Activated CD4-positive, alpha-beta T cell treated with anti-CD3 and anti-CD28 coated beads for 36 hours (primary cell): ENCODE measurements around the gene ZNF683. TPM values are rescaled to one million over a fixed set of nuclear protein-coding genes. Genes with fewer than 3 reads are reported as not detected.

Experiments
- ATAC-seq: fragments of 200-7000 bp; cut with Tn5 transposase; one replicate; pipeline ENCODE4 v1.10.0; 2021; ENCODE audit warnings: mild to moderate bottlenecking, moderate library complexity
- CTCF ChIA-PET: fragments of 350-600 bp; sonication (Branson Sonifier 250); formaldehyde crosslinking; loops from one replicate; lab custom pipeline; 2021; ENCODE audit warnings: antibody characterized with exemption; lab: Charles Lee
- POLR2A ChIA-PET: fragments of 350-600 bp; sonication (Branson Sonifier 250); formaldehyde crosslinking; loops from one replicate; lab custom pipeline; 2021; ENCODE audit warnings: antibody characterized with exemption, inconsistent platforms; lab: Charles Lee
- DNase-seq: peaks from one replicate; pipeline ENCODE4 v3.0.0-alpha.2; 2020
- H3K27ac Mint-ChIP-seq: one replicate; pipeline ENCODE4 v1.8.0; 2021; ENCODE audit warnings: mixed read lengths
- H3K27me3 Mint-ChIP-seq: one replicate; pipeline ENCODE4 v1.8.0; 2021; ENCODE audit warnings: mixed read lengths
- H3K36me3 Mint-ChIP-seq: one replicate; pipeline ENCODE4 v1.8.0; 2021; ENCODE audit warnings: low read depth, mixed read lengths
- H3K4me1 Mint-ChIP-seq: one replicate; pipeline ENCODE4 v1.8.0; 2021; ENCODE audit warnings: mixed read lengths
- H3K4me3 Mint-ChIP-seq: one replicate; pipeline ENCODE4 v1.8.0; 2021; ENCODE audit warnings: mild to moderate bottlenecking, moderate library complexity, mixed read lengths
- H3K9me3 Mint-ChIP-seq: one replicate; pipeline ENCODE4 v1.8.0; 2021; ENCODE audit warnings: low read depth, mixed read lengths
- intact Hi-C, 2 experiments: fragments of 100-400 bp; cut with DNase I in 1 of 2; cut with micrococcal nuclease in 1 of 2; formaldehyde crosslinking; loops; one replicate each; pipeline versions ENCODE4 v1.14.2 to v1.15.1; 2022 to 2024; cut with DNase I, micrococcal nuclease
- total RNA-seq, 2 experiments: library from RNA; stranded (reverse); gene quantifications; one replicate each; pipeline ENCODE4 v1.2.3, GENCODE V29; 2021

The ZNF683 gene
- total RNA-seq, 2 experiments from 2014 or later: not detected

- DNase-seq (no peak), ATAC-seq (no peak)
- CTCF ChIA-PET: interaction anchor here (1.0 to 1.5 kb wide), 2 partner anchors 11 to 13 kb away, joined by 4 to 5 read pairs; no protein-coding TSS in a partner anchor
- Mint-ChIP-seq H3K4me1 (no peaks in the 10 kb centered on the region), H3K4me3 (no peak overlapping the region), H3K27me3 (no peaks in the 10 kb centered on the region), H3K36me3 (no peaks in the 10 kb centered on the region), H3K27ac (no peak overlapping the region), H3K9me3 (no peaks in the 10 kb centered on the region)
- POLR2A ChIA-PET: no interaction called here
- intact Hi-C loops: no loop called here
These were observed 21.6 kb downstream of the ZNF683 start for GRCh38 chr1:26350701-26351589.

DNA sequence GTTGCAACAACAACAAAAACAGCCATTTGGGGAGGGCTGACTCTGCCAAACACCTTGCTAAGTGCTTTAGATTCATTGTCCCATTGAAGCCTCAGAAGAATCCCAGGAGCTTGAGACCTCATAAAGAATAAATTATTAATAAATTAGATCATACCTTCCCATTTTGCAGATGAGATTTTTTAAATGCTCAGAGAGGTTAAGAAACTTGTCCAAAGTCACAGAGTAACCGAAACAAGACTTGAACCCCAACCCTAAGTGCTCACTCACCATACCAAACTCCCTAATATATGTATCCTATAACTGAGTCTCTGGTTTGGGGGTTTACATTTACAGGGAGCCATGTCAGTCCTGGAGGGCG lies 22.2 kb downstream of the ZNF683 start:
- intact Hi-C loops: no loop called here
- ChIA-PET POLR2A (no interaction called here), CTCF (interaction anchor here (1.5 kb wide), 1 partner anchor 13 kb away, joined by 5 read pairs; no protein-coding TSS in a partner anchor)
- Mint-ChIP-seq H3K9me3 (no peaks in the 10 kb centered on the region), H3K4me3 (no peak overlapping the region), H3K27ac (no peak overlapping the region), H3K4me1 (no peaks in the 10 kb centered on the region), H3K36me3 (no peaks in the 10 kb centered on the region), H3K27me3 (no peaks in the 10 kb centered on the region)
- ATAC-seq (no peak), DNase-seq (no peak)

- ATAC-seq: no peak
- ChIA-PET POLR2A (interaction anchor here (0.5 kb wide), 1 partner anchor 281 kb away, joined by 3 read pairs; no protein-coding TSS in a partner anchor), CTCF (interaction anchor here (1.0 kb wide), 1 partner anchor 9 kb away, joined by 3 read pairs; no protein-coding TSS in a partner anchor)
- no peaks in the 10 kb centered on the region for H3K4me1 Mint-ChIP-seq
- no peak for DNase-seq
- no peaks in the 10 kb centered on the region for H3K36me3 Mint-ChIP-seq
- H3K4me3 Mint-ChIP-seq: no peak overlapping the region
- intact Hi-C loops: no loop called here
- no peaks in the 10 kb centered on the region for H3K9me3 Mint-ChIP-seq
- no peak overlapping the region for H3K27ac Mint-ChIP-seq
- H3K27me3 Mint-ChIP-seq: no peaks in the 10 kb centered on the region
These were observed 22.7 kb downstream of the ZNF683 start for GRCh38 chr1:26349877-26350244.

DNA sequence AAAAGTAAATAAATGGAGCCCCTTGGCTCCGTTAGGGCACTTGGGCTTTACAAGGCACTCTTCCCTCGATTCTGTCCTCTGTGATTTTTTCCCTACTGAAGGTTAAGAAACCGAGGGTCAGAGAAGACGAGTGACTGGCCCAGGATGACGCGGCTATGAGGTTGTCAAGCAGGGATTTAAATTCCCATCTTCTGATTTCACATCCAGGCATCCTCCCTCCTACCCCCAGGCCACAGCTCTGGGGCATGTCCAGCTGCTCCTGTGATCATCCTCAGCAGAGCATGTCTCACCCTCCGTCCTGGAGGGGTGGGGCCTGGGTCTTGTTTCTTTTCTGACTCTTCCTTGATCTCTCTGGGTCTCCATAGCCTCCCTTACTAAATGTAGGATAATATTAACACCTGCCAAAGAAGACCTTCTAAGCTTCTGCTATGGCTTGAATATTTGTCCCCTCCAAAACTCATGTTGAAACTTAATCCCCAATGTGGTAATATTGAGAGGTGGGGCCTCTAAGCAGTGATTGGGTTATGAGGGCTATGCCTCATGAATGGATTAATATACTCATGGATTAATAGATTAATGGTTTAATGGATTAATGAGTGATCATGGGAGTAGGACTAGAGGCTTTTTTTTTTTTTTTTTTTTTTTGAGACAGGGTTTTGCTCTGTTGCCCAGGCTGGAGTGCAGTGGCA lies 23.2 kb downstream of the ZNF683 start:
- DNase-seq: no peak
- H3K27ac Mint-ChIP-seq: no peak overlapping the region
- H3K4me1 Mint-ChIP-seq: no peaks in the 10 kb centered on the region
- ATAC-seq: no peak
- H3K4me3 Mint-ChIP-seq: no peak overlapping the region
- POLR2A ChIA-PET: interaction anchor here (0.5 kb wide), 1 partner anchor 281 kb away, joined by 3 read pairs; no protein-coding TSS in a partner anchor
- H3K36me3 Mint-ChIP-seq: no peaks in the 10 kb centered on the region
- intact Hi-C loops: no loop called here
- no peaks in the 10 kb centered on the region for H3K27me3 Mint-ChIP-seq
- no peaks in the 10 kb centered on the region for H3K9me3 Mint-ChIP-seq
- CTCF ChIA-PET: interaction anchor here (0.6 to 1.0 kb wide), 2 partner anchors 9 to 21 kb away, joined by 3 to 4 read pairs; no protein-coding TSS in a partner anchor

DNA sequence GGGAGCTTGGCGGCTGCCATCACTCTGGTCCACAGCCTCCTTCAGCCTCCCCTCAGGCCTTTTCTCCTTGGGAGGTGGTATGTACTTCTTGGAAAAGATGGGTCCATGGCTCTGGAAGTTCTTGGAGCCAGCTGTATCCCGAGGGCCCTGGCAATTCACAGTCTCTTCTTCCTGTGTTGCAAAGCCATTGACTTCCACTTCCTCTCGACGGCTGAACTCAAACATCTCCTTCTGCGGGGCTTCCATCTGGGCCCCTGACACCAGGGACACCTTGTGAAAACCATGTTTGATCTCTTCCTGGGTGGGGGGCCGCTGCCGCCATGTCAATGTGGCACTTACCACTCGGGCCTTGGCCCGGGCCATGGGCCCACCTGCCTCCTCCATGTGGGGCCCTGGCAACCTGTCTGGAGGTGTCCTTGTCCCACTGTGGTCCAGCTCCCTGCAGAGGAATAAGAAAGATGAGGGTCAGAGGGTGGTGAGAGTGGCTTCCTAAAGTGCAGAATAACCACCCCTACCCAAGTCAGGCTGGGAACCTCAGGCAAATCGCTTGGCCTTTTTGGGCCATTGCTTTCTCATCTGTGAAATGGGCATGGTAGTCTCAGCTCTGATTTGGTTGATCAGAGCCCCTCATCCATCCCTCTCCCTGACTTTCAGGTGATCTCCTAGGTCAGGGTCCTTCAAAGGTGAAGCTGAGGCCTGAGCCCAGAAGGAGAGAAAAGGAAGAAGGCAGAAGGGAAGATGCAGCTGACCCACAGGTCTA lies 26.1 kb downstream of the ZNF683 start:
- intact Hi-C loops: no loop called here
- ChIA-PET POLR2A (no interaction called here), CTCF (interaction anchor here (1.0 to 1.7 kb wide), 4 partner anchors 25 to 71 kb away, joined by 3 to 7 read pairs (median 3); no protein-coding TSS in a partner anchor)
- Mint-ChIP-seq H3K27ac (no peak overlapping the region), H3K4me3 (no peak overlapping the region), H3K27me3 (no peaks in the 10 kb centered on the region), H3K4me1 (no peaks in the 10 kb centered on the region), H3K9me3 (no peaks in the 10 kb centered on the region), H3K36me3 (no peaks in the 10 kb centered on the region)
- DNase-seq: no peak
- ATAC-seq: no peak

GRCh38 chr1:26345718-26346117 lies 26.8 kb downstream of the ZNF683 start:
- ChIA-PET POLR2A (no interaction called here), CTCF (no interaction called here)
- Mint-ChIP-seq H3K4me1 (no peaks in the 10 kb centered on the region), H3K4me3 (no peak overlapping the region), H3K36me3 (no peaks in the 10 kb centered on the region), H3K9me3 (no peaks in the 10 kb centered on the region), H3K27me3 (no peaks in the 10 kb centered on the region), H3K27ac (no peak overlapping the region)
- DNase-seq: no peak
- no peak for ATAC-seq
- intact Hi-C loops: no loop called here

DNA sequence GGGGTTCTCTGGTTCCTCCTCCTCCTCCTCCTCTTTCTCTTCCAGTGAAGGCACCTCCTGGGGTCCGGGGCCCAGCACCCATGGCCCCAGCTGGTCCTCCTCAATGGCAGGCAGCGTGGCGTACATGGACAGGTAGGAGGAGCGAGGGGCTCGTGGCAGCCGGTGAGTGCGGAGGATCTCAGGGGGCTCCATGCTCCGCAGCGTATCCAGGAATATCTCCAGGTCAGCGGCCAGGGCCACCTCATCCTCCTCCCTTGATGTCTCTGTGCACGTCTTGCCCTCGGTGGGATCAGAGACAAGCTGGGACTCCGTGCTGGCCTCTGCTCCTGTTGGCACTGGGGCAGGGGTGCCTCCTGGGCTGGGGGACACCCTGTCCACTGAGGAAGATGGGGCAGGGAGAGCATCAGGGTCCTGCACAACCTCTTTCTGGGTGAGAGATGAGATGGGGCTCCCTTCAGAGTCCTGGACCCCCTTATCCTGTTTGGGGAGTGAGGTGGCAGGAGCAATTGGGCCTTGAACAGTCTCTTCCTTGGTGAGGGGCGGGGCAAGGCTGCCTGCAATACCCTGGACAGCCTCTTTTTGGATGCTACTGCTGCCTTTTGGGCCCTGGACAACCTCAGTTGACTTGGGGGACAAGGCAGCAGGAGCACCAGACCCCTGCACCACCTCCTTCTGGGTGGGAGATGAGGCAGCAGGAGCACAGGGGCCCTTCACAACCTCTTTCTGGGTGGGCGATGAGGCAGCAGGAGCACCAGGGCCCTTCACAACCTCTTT lies 28.2 kb downstream of the ZNF683 start:
- Mint-ChIP-seq H3K9me3 (no peaks in the 10 kb centered on the region), H3K4me3 (no peak overlapping the region), H3K36me3 (no peaks in the 10 kb centered on the region), H3K27ac (no peak overlapping the region), H3K4me1 (no peaks in the 10 kb centered on the region), H3K27me3 (no peaks in the 10 kb centered on the region)
- no peak for ATAC-seq
- DNase-seq: no peak
- CTCF ChIA-PET: no interaction called here
- intact Hi-C loops: no loop called here
- POLR2A ChIA-PET: no interaction called here

DNA sequence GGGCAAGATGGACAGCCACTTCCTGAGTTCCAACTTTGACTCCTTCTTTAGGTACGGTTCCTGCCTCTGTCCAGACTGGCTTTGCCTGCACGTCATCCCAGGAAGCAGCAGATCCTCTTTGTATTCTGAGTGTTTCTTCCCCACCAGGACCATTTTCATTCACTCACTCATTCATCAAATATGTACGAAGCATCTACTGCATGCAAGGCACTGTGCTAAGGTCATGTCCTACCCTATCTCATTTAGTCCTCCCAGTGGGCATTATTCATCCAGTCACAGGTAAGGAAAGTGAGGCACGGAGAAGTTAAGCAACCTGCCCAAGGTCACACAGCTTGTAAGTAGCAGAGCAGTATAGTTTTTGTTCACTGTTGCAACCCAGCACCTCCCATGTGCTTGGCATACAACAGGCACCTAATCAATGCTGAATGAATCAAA lies 32.5 kb downstream of the ZNF683 start:
- Mint-ChIP-seq H3K36me3 (no peaks in the 10 kb centered on the region), H3K27me3 (no peaks in the 10 kb centered on the region), H3K4me3 (no peak overlapping the region), H3K27ac (no peak overlapping the region), H3K9me3 (no peaks in the 10 kb centered on the region), H3K4me1 (no peaks in the 10 kb centered on the region)
- POLR2A ChIA-PET: no interaction called here
- CTCF ChIA-PET: interaction anchor here (0.5 kb wide), 1 partner anchor 56 kb away, joined by 5 read pairs; no protein-coding TSS in a partner anchor
- ATAC-seq (no peak), DNase-seq (no peak)
- intact Hi-C loops: no loop called here

GRCh38 chr1:26338670-26339069 lies 33.9 kb downstream of the ZNF683 start:
- ChIA-PET POLR2A (no interaction called here), CTCF (interaction anchor here (0.6 kb wide), 2 partner anchors 82 to 548 kb away, joined by 3 to 4 read pairs; no protein-coding TSS in a partner anchor)
- H3K27ac Mint-ChIP-seq: no peak overlapping the region
- H3K36me3 Mint-ChIP-seq: no peaks in the 10 kb centered on the region
- no peaks in the 10 kb centered on the region for H3K4me1 Mint-ChIP-seq
- ATAC-seq (no peak), DNase-seq (no peak)
- H3K9me3 Mint-ChIP-seq: no peaks in the 10 kb centered on the region
- intact Hi-C loops: no loop called here
- no peak overlapping the region for H3K4me3 Mint-ChIP-seq
- no peaks in the 10 kb centered on the region for H3K27me3 Mint-ChIP-seq

DNA sequence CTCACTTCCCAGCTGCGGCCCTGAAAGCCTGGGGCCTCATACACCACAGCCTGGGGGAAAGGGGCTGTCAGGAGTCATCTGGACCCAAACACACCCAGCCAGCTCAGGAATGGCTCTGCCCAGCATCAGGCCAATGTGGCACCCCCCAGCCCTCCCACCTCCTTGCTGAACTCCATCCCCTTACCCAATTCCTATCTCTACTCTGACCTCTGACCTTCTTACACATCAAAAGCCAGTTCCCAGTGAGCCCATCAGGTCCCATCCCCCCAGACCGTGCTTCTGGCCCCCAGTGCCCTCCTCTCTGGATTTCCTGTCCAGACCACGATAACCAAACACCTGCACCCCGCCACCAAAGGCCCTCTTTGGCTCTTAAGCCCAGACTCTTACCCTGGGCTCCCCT lies 34.9 kb downstream of the ZNF683 start:
- H3K27ac Mint-ChIP-seq: no peak overlapping the region
- ATAC-seq (no peak), DNase-seq (no peak)
- intact Hi-C loops: loop anchor here in 1 of 2 experiments (2.0 kb wide), 1 partner anchor 21 kb away; no protein-coding TSS in a partner anchor
- no peaks in the 10 kb centered on the region for H3K4me1 Mint-ChIP-seq
- POLR2A ChIA-PET: no interaction called here
- CTCF ChIA-PET: interaction anchor here (0.6 kb wide), 1 partner anchor 300 kb away, joined by 5 read pairs; no protein-coding TSS in a partner anchor
- H3K4me3 Mint-ChIP-seq: no peak overlapping the region
- H3K9me3 Mint-ChIP-seq: no peaks in the 10 kb centered on the region
- no peaks in the 10 kb centered on the region for H3K36me3 Mint-ChIP-seq
- no peaks in the 10 kb centered on the region for H3K27me3 Mint-ChIP-seq
